ENCODE results near the gene MTHFD1.
A peak's percentile ranks its signal among the peaks of the same experiment; 100 is the strongest.
"Not testable (repeated sequence)": the region's sequence is repeated elsewhere in the genome, so short reads cannot be mapped to it uniquely, and the experiment has no call there.

The MTHFD1 gene

DNA sequence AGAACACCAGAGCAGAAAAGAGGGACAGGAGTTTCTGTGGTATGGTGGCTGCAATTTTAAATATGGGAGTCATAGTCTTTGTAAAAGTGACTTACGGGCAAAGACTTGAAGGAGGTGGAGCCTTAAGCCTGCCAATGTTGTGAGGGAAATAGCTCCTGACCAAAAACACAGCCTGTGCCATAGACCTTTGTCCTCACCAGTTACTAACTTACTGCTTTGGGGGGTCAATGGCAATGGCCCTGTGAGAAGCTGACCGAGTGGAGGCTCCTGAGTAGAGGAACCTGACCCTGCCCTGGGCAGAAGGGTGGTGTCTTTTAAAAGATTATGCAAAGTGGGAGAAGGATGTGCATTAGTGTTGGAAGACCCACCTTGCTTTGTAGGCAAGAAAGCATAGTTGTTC is 3.8 kb downstream of the MTHFD1 start:
- peaks cover 59% of the 10 kb centered on the region for H3K4me1 Mint-ChIP-seq (ENCODE audit: low read depth)
- peak overlapping the region; percentile 50 for H3K4me3 Mint-ChIP-seq
- peaks cover 3% of the 10 kb centered on the region for H3K27me3 Mint-ChIP-seq (ENCODE audit: low read depth)

DNA sequence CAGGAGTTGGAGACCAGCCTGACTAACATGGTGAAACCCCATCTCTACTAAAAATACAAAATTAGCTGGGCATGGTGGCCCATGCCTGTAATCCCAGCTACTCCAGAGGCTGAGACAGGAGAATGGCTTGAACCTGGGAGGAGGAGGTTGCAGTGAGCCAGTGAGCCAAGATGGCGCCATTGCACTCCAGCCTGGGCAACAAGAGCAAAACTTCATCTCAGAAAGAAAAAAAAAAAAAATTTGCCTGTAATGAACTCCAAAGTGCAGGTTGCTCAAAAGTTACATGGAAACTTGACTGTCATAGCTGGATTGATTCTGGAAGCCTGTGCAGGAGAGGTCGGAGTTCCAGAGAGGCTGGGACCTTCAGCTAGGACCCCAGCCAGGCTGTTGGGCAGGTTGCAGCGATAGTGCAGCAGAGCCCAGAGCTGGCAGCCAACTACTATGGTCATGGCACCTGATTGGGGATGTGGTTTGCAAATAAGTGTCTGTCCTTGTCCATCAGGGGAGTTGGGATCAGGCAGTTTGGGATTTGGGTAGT is 5.1 kb downstream of the MTHFD1 start:
- Mint-ChIP-seq H3K4me3 (peak overlapping the region; percentile 18), H3K4me1 (ENCODE audit: low read depth) (peaks cover 52% of the 10 kb centered on the region)

More for the DNA sequence above, 3.8 kb downstream of the MTHFD1 start:
- no peak for DNase-seq (ENCODE audit: low spot score)
- Mint-ChIP-seq H3K27ac (no peak overlapping the region), H3K36me3 (ENCODE audit: low read depth) (peaks cover 51% of the 10 kb centered on the region), H3K9me3 (no peaks in the 10 kb centered on the region)

DNA sequence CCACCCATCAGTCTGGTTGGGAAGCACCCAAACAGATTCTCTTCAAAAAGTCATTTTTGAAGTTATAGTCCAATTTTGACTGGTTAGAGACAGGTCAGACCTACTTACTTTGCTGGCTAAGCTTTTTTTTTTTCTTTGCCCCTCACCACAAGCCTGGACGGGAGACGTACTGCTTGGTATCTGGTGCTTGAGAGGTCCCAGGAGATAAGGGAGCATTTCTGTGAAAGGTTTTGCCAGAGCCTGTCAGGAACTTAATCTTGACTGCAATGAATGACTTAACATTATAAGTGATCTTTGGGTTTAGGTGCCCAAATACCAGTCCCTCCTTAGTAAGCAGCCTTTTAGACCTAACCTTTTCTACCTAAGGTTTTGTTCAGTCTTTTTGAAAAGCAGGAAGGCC is 6.3 kb downstream of the MTHFD1 start:
- no peaks in the 10 kb centered on the region for H3K27me3 Mint-ChIP-seq (ENCODE audit: low read depth)
- peaks cover 53% of the 10 kb centered on the region for H3K4me1 Mint-ChIP-seq (ENCODE audit: low read depth)
- H3K27ac Mint-ChIP-seq = peak overlapping the region; percentile 17
- no peak for DNase-seq (ENCODE audit: low spot score)
- peaks cover 54% of the 10 kb centered on the region for H3K36me3 Mint-ChIP-seq (ENCODE audit: low read depth)
- H3K4me3 Mint-ChIP-seq = no peak overlapping the region
- no peaks in the 10 kb centered on the region for H3K9me3 Mint-ChIP-seq

More for the DNA sequence above, 5.1 kb downstream of the MTHFD1 start:
- not testable (repeated sequence) for H3K27me3 Mint-ChIP-seq (ENCODE audit: low read depth); DNase-seq (ENCODE audit: low spot score); H3K9me3 Mint-ChIP-seq
- H3K27ac Mint-ChIP-seq = peak overlapping the region; percentile 35
- H3K36me3 Mint-ChIP-seq (ENCODE audit: low read depth) = peaks cover 53% of the 10 kb centered on the region

DNA sequence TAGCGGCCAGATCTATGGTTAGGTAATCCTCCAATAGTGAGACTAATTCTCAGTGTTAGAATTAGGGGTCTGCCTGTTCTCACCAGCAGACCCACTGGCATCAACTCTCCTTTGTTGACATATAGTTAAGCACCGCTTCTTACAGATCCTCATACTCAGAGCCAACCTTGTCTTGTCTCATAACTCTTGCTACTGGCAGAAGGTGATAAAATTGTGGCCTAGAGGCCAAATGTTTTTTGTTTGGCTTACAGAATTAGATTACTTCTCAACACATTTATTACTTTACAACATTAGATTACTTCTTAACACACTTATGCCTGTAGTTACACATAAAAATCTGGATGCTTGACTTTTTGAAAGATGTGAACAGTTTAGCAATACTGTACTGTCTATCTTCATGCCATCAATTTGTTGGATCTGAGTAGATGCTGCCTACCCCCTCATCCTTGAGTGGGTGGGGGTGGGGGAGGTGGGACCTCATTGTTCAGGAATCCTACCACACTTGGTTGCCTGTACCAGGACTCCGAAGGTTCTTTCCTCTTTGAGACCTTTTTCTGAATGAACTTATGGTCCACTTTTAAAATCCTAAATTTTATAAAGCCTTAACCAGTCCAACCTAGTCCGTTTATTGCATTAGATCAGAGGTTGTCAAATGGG is 7.0 kb downstream of the MTHFD1 start:
- Mint-ChIP-seq H3K4me3 (no peak overlapping the region), H3K9me3 (no peaks in the 10 kb centered on the region), H3K4me1 (ENCODE audit: low read depth) (peaks cover 48% of the 10 kb centered on the region), H3K27me3 (ENCODE audit: low read depth) (no peaks in the 10 kb centered on the region), H3K36me3 (ENCODE audit: low read depth) (peaks cover 49% of the 10 kb centered on the region), H3K27ac (peak overlapping the region; percentile 13)
- DNase-seq (ENCODE audit: low spot score) = no peak

DNA sequence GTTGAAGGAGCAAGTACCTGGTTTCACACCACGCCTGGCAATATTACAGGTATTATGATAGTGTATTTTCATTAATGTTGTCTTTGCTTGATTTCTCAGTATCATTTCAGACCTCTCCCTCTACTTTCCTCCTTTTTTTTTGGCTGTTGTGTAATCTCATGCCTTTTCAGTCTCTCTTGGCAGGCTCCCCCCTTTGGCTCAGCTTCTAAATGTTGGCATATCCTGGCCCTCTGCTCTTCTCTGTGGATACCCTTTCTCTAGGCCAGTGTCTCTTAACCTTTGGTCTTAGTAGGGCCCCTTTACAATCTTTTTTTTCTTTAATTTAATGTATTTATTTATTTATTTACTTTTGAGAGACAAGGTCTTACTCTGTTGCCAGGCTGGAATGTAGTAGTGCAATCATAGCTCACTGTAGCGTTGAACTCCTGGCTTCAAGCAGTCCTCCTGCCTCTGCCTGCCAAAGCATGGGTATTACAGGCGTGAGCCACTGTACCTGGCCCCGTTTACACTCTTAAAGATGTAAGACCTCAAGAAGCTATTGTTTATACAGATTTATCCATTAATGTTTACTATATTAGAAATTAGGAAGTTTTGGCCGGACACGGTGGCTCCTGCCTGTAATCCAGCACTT is 12.8 kb downstream of the MTHFD1 start:
- no peak for DNase-seq (ENCODE audit: low spot score)
- Mint-ChIP-seq H3K27me3 (ENCODE audit: low read depth) (no peaks in the 10 kb centered on the region), H3K9me3 (no peaks in the 10 kb centered on the region), H3K27ac (peak overlapping the region; percentile 65), H3K4me3 (no peak overlapping the region), H3K4me1 (ENCODE audit: low read depth) (peaks cover 19% of the 10 kb centered on the region), H3K36me3 (ENCODE audit: low read depth) (peaks cover 43% of the 10 kb centered on the region)

DNA sequence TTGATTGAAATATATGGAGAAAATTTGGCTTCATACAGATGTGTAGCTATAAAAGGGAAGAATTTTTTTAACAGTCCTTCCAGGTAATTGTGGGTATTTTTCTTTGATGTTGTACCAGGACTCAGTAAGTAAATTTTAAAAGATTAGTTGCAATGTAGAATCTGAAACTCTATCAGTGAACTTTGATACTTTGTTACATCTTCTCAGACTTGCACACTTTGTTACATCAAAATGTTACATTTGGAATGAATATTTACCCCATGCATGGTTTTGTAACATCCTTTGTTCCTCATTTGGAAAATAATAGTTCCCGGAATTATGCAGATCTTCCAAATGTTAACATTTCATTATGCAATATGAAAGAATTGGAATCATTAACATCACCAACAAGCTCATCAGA is 13.8 kb downstream of the MTHFD1 start:
- Mint-ChIP-seq H3K4me3 (no peak overlapping the region), H3K9me3 (no peaks in the 10 kb centered on the region), H3K36me3 (ENCODE audit: low read depth) (peaks cover 49% of the 10 kb centered on the region), H3K4me1 (ENCODE audit: low read depth) (peaks cover 21% of the 10 kb centered on the region), H3K27me3 (ENCODE audit: low read depth) (no peaks in the 10 kb centered on the region), H3K27ac (no peak overlapping the region)
- DNase-seq (ENCODE audit: low spot score) = no peak

DNA sequence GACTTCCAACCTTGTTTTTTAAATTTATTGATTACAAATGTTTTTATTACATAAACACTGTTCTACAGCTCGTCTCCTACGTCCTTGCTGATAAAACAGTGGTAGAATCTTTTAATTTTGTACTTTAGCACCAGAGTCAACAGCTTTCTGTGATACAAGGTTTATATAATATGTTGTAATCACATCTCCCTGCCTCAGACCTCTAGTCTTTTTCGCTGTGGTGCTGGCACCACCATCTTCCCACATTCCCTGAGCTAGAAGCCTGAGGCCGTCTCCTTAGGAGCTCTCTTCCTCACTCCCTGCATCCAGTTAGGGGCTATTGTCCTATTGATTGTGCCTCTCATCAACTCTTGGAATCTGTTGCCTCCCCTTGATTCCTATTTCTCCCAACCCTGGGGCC is 17.1 kb downstream of the MTHFD1 start:
- H3K9me3 Mint-ChIP-seq = no peaks in the 10 kb centered on the region
- no peaks in the 10 kb centered on the region for H3K27me3 Mint-ChIP-seq (ENCODE audit: low read depth)

DNA sequence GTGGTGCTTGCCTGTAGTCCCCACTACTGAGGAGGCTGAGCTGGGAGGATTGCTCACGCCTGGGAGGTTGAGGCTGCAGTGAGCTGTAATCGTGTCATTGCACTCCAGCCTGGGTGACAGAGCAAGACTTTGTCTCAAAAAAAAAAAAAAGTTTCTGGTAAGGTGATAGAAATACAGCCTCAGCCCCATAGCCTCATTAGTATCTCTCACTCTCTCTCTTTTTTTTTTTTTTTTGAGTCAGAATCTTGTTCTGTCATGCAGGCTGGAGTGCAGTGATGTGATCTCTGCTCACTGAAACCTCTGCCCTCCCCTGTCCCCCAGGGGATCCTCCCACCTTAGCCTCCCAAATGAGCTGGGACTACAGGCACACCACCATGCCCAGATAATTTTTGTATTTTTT is 19.2 kb downstream of the MTHFD1 start:
- no peak overlapping the region for H3K4me3 Mint-ChIP-seq

More for the DNA sequence above, 17.1 kb downstream of the MTHFD1 start:
- Mint-ChIP-seq H3K4me3 (no peak overlapping the region), H3K36me3 (ENCODE audit: low read depth) (peaks cover 50% of the 10 kb centered on the region), H3K4me1 (ENCODE audit: low read depth) (peaks cover 36% of the 10 kb centered on the region), H3K27ac (peak overlapping the region; percentile 26)
- no peak for DNase-seq (ENCODE audit: low spot score)

DNA sequence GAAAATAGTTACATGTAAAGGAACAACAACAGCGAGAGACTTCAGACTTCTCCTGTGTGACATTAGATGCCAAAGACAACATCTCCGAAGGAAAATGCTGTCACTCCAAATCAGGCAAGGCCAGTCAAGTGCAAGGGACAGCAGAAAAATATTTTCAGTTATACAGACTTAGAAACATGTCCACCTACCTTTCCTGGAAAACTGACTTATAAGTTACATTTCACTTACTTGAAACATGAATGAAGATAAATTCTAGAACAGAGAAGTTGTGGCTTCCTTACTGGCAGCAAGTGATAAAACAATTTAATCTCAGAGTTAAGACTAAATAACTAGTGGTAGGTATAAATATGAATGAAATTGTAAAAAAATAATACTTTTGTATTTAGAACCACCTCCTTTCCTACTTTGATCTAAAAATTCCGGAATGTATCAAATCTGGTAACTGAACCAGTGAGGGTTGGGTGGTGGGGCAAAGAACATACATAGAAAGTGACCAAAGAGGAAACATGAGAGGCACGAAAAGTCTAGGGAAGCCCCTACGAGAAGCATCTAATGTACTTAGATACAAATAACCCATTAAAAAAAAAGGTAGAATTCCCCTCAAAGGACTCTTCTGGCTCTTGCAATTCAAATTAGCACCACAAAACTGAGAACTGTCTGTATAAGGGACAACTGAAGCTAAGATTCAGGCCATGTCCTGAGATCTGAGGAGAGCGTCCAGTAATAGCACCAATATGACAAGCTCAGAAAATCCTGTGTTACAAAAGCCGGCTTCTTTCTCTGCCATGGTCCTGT is 21.2 kb downstream of the MTHFD1 start:
- Mint-ChIP-seq H3K4me1 (ENCODE audit: low read depth) (peaks cover 44% of the 10 kb centered on the region), H3K36me3 (ENCODE audit: low read depth) (peaks cover 53% of the 10 kb centered on the region), H3K27ac (peak overlapping the region; percentile 55), H3K4me3 (no peak overlapping the region), H3K27me3 (ENCODE audit: low read depth) (no peaks in the 10 kb centered on the region), H3K9me3 (no peaks in the 10 kb centered on the region)
- DNase-seq (ENCODE audit: low spot score) = no peak

More for the DNA sequence above, 19.2 kb downstream of the MTHFD1 start:
- Mint-ChIP-seq H3K9me3 (no peaks in the 10 kb centered on the region), H3K27ac (peak overlapping the region; percentile 60), H3K27me3 (ENCODE audit: low read depth) (no peaks in the 10 kb centered on the region), H3K4me1 (ENCODE audit: low read depth) (peaks cover 43% of the 10 kb centered on the region), H3K36me3 (ENCODE audit: low read depth) (peaks cover 57% of the 10 kb centered on the region)
- no peak for DNase-seq (ENCODE audit: low spot score)

DNA sequence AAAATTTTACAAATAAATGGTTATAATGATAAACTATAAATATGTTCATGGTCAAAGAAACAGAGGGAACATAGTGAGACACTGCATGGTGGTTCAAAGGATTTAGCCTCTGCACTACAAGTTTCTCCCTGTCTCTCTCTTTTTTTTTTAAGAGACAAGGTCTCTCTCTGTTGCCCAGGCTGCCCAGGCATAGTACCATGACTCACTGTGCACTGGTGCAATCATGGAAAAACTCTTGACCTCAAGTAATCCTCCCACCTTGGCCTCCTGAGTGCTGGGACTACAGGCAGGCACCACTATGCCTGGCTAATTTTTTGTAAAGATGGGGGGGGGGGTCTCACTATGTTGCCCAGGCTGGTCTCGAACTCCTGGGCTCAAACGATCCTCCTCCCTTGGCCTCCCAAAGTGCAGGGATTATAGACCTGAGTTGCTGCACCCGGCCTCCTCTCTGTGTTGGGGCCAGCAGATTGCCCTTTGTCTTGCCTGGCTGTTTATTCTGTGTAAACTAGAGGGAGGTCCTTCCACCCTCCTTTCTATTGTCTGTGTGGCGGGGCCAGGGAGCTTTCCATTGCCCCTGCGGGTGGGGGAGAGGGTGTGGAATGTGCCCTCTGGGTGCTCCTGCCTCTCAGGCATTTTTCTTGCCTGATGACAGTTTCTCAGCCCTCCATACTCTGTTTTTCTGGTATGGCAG is 22.1 kb downstream of the MTHFD1 start:
- H3K4me1 Mint-ChIP-seq (ENCODE audit: low read depth) = peaks cover 42% of the 10 kb centered on the region
- no peak overlapping the region for H3K4me3 Mint-ChIP-seq
- no peak for DNase-seq (ENCODE audit: low spot score)
- H3K27ac Mint-ChIP-seq = peak overlapping the region; percentile 70
- H3K9me3 Mint-ChIP-seq = no peaks in the 10 kb centered on the region
- no peaks in the 10 kb centered on the region for H3K27me3 Mint-ChIP-seq (ENCODE audit: low read depth)
- H3K36me3 Mint-ChIP-seq (ENCODE audit: low read depth) = peaks cover 49% of the 10 kb centered on the region

DNA sequence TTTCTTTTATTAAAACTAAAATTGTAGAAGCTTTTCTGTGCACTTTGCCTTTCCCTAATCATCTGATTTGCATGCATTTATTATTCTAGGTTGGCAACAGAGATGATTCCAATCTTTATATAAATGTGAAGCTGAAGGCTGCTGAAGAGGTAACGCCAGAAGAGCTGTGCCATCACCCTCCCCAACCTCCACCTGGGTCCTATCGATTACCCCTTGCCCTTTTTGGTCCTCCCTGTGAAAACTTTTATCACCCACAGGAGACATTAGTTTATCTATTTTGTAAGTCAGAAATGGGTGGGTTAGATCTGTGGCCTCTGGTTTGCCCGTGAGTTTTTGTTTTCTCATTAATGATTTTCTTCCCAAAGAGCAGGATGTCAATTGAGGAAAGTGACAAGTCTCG is 22.8 kb downstream of the MTHFD1 start:
- Mint-ChIP-seq H3K9me3 (no peaks in the 10 kb centered on the region), H3K4me1 (ENCODE audit: low read depth) (peaks cover 42% of the 10 kb centered on the region), H3K4me3 (no peak overlapping the region), H3K36me3 (ENCODE audit: low read depth) (peaks cover 51% of the 10 kb centered on the region), H3K27ac (no peak overlapping the region), H3K27me3 (ENCODE audit: low read depth) (no peaks in the 10 kb centered on the region)
- DNase-seq (ENCODE audit: low spot score) = no peak

DNA sequence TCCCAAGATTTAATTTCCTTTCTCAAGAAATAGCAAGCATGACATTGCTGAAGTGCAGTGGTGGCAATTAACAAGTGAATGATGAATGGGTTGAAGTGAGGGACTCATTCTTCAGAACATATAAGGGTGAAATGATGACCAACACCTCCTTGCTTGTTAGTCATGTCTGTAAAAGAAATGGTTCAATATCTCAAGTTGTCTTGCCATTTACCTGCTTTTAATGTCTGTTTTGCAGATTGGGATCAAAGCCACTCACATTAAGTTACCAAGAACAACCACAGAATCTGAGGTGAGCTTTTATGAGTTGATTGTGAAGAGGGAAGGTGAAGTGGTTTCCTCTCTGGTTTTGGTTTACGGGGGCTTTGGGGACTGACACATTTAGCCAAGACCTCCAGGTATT is 24.1 kb downstream of the MTHFD1 start:
- DNase-seq (ENCODE audit: low spot score) = no peak
- H3K27ac Mint-ChIP-seq = no peak overlapping the region
- H3K36me3 Mint-ChIP-seq (ENCODE audit: low read depth) = peaks cover 56% of the 10 kb centered on the region
- no peaks in the 10 kb centered on the region for H3K27me3 Mint-ChIP-seq (ENCODE audit: low read depth)
- H3K9me3 Mint-ChIP-seq = no peaks in the 10 kb centered on the region
- H3K4me3 Mint-ChIP-seq = no peak overlapping the region
- H3K4me1 Mint-ChIP-seq (ENCODE audit: low read depth) = peaks cover 42% of the 10 kb centered on the region

DNA sequence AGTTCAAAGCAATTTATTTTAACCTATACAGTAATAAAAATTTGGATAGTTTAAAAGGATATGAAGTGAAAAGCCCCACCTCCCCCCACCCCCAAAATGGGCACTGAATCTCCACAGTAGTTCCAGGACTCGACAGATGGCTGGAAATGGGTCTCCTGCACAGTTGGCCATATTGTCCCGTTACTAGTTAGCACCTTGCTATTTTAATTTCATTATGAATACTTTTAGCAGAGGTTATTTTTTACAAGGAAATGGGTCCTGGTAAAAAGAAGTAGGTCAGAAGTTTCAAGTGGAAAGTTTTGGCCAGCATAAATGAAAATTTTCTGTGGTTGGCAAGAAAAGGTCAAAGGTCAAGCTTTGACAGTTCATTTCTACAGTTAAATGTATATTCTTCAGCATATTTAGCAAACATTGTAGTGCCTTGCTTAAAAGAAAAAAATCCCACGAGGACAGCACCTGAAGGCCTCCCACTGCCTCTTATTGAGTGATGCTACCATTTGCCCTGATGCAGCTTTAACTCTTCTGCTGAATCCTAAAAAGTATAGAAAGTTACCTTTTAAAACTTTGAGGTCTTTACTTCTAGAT is 28.3 kb downstream of the MTHFD1 start:
- peaks cover 70% of the 10 kb centered on the region for H3K36me3 Mint-ChIP-seq (ENCODE audit: low read depth)
- H3K27ac Mint-ChIP-seq = no peak overlapping the region
- no peak for DNase-seq (ENCODE audit: low spot score)
- H3K27me3 Mint-ChIP-seq (ENCODE audit: low read depth) = no peaks in the 10 kb centered on the region
- H3K9me3 Mint-ChIP-seq = no peaks in the 10 kb centered on the region
- H3K4me3 Mint-ChIP-seq = no peak overlapping the region
- peaks cover 28% of the 10 kb centered on the region for H3K4me1 Mint-ChIP-seq (ENCODE audit: low read depth)

Measured in T-helper 2 cell treated with Interferon-gamma antibody and Interleukin-4, amounts not matched to agents 5 μg/mL and 100 μg/mL, for 36 hours (primary cell).